HG02870 (cell line): ENCODE data around the gene PRDM4.
A peak's percentile ranks its signal among the peaks of the same experiment; 100 is the strongest.

Experiments used
- ATAC-seq: cut with Tn5 transposase; IDR thresholded peaks from one replicate; pipeline ENCODE4 v1.9.1; 2021; ENCODE audit warnings: mild to moderate bottlenecking, moderate library complexity; ENCODE audit not compliant: unreplicated experiment

The PRDM4 gene, protein sequence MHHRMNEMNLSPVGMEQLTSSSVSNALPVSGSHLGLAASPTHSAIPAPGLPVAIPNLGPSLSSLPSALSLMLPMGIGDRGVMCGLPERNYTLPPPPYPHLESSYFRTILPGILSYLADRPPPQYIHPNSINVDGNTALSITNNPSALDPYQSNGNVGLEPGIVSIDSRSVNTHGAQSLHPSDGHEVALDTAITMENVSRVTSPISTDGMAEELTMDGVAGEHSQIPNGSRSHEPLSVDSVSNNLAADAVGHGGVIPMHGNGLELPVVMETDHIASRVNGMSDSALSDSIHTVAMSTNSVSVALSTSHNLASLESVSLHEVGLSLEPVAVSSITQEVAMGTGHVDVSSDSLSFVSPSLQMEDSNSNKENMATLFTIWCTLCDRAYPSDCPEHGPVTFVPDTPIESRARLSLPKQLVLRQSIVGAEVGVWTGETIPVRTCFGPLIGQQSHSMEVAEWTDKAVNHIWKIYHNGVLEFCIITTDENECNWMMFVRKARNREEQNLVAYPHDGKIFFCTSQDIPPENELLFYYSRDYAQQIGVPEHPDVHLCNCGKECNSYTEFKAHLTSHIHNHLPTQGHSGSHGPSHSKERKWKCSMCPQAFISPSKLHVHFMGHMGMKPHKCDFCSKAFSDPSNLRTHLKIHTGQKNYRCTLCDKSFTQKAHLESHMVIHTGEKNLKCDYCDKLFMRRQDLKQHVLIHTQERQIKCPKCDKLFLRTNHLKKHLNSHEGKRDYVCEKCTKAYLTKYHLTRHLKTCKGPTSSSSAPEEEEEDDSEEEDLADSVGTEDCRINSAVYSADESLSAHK

GRCh38 chr12:107760809-107761501 is at the start of gene PRDM4:
PRDM4 (minus strand) TSS chr12:107761137; CDS start chr12:107760515, 622 bp downstream.
- peak; percentile 93 for ATAC-seq

DNA sequence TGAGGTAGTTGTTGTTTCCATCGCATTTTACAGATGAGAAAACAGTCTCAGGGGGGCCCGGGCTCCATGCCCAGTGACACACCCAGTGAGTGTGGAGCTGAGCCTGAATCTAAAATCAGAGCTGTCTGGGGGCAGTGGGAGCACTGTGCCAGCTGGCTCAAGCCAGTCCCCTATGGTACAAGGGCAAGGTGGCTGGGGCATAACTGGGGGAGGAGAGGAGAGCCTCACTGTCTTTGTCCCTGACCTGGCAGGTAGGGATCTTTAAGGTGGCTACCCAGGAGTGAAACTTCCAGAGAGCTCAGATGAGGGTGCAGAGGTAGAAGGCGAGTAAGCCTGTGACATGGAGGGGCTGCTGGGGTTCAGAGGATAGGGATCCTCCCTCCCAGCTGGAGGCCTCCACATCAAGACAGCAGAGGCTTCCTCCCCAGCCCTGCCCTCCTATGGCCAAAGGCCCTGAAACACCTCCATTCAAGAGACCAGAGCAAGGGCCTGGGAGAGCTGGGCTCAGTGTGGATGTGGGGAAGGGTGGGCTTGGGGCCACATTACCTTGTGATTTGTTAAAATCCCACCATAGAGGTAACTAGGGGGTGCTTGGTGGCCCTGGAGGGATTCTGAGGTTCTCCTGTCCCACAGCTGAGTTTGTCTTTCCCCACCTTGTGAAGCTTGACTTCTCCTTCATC is 46.7 kb upstream of the PRDM4 start:
- ATAC-seq, result no peak

DNA sequence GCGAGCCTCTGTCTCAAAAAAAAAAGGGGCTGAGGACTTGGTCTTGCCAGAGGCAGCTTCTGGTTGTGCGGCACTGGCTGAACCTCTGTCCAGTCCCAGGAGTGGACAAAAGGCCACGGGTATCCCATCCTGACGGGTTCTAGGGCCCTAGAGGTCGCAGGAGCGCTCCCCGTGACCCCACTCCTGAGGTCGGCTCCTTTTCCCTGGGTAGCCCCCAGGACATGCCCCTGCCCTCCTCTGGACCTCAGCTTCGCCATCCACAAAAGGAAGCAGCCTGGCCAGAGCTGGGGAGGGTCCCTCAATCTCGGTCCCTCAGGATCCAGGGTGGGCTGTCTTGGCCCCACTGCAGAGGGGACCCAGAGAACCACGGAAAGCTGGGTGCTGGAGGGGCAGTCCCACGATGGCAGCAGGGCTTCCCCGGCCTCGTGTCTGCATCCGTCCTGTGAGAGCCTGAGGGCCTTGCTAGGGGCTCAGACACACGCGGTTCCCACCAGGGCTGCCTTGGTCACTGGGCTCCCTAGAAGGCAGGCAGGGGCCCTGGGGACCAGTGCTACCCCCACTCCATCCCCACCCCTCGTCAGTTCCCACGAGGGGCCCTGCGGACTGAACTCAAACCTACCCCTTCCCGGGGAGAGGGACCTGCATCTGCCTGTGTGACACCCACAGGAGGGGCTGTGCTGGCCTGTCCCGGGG is 44.7 kb upstream of the PRDM4 start:
- no peak for ATAC-seq

GRCh38 chr12:107803092-107803491 is 42.2 kb upstream of the PRDM4 start:
- ATAC-seq, result no peak

DNA sequence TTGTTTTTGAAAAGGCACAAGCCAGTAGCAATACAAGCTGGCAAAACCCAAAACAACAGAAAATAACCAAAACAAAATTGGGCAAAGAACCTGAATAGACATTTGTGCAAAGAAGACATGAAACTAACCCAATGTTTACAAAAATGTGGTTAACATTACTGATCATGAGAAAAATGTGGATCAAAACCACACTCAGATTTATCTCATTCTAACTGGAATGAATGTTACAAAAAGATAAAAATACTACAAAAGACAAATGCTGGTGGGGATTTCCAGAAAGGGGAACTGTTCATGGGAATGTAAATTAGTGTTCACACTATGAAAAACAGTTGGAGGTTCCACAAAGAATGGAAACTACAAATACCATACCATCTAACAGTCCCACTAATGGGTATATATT is 40.2 kb upstream of the PRDM4 start:
- no peak for ATAC-seq

GRCh38 chr12:107798580-107798979 is 37.6 kb upstream of the PRDM4 start:
- ATAC-seq, result no peak

DNA sequence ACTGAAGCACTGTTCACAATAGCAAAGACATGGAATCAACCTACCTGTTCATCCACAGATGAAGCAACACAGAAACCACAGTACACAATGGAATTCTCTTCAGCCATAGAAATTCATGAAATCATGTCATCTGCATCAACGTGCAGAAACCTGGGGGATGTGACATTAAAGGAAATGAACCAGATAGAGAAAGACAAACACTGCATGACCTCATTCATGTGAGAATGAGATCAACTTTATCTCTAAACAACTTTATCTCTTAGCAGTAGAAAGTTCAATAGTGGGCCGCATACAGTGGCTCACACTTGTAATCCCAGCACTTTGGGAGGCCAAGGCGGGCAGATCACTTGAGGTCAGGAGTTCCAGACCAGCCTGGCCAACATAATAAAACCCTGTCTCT is 33.5 kb upstream of the PRDM4 start:
- ATAC-seq, result no peak

DNA sequence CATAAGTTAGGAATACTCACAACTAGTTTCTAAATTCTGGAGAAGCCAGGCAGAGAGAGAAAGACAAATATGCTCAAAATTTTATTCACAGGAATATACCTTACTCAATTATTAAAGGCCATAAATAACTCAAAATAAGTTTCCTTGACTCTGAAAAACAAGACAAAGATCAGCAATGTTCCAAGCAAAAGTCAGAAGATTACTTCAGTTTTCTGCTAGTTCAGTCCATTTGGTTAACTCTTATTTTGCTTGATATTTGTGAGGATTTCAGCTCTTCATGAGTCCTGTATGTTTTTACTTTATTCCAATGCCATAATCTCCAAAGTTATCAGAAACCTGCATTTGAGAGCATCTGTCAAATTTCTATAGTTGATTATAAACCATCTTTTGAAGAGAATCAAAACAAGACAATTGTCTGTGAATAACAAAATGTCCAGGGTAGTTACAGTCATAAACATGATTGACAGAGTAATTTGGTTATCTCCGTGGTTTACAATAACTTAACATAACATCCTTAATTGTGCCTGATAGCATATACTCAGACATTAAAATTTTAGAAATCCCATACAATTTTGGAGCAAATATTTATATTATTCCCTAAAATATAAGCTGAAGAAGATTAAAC is 30.6 kb upstream of the PRDM4 start:
- no peak for ATAC-seq

GRCh38 chr12:107788690-107789458 is 27.9 kb upstream of the PRDM4 start:
- no peak for ATAC-seq

GRCh38 chr12:107788281-107788680 is 27.3 kb upstream of the PRDM4 start:
- ATAC-seq, result no peak

- ATAC-seq, result peak; percentile 45
These were observed 22.8 kb upstream of the PRDM4 start for GRCh38 chr12:107783406-107784376.

GRCh38 chr12:107782067-107782466 is 21.1 kb upstream of the PRDM4 start:
- no peak for ATAC-seq

GRCh38 chr12:107780298-107780697 is 19.4 kb upstream of the PRDM4 start:
- no peak for ATAC-seq

GRCh38 chr12:107779077-107779831 is 18.3 kb upstream of the PRDM4 start:
- peak; percentile 74 for ATAC-seq

DNA sequence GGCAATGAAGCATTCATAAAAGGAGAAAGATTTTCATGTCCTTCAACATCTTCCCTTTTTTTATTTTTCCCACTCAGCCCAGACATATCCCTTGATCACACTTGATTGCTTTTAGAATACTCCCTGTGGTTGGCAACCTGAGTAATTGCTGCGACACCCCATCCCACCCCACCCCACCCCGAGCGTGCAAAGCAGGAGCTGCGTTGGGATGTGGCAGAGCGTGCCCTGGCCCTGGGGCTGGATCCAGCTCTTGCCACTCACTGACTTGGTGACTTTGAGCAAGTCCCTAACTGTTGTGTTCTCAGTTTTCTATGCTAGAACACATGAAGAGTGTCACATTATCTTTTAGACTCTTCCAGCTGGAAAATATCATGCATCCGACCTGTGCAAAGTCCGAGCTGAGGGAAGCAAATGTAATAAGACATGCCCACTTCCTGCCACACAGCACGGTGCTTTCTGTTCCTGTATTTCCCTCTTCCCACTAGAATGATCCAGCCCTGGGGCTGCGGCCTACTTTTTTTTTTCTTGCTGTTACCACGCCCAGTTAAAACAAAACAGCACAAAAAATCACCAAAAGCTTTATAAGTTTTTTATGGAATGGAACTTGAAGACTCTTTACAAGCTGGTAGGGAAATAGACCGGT is 17.6 kb upstream of the PRDM4 start:
- no peak for ATAC-seq

- ATAC-seq, result no peak
These were observed 15.2 kb upstream of the PRDM4 start for GRCh38 chr12:107776171-107776570.
